ENCODE measurements around the gene DHX8. TPM values are rescaled to one million over a fixed set of nuclear protein-coding genes. Genes with fewer than 3 reads are reported as not detected.
A peak's percentile ranks its signal among the peaks of the same experiment; 100 is the strongest.

Gene DHX8
- total and polyA plus RNA-seq, 2 of the 4 experiments (the other 2 are of a cell fraction) = 21.8 to 50.0 TPM

GRCh38 chr17:43530288-43531081 is 46.7 kb downstream of the DHX8 start:
- peak overlapping the region; percentile 88 for H3K23ac ChIP-seq (ENCODE audit: low read depth, low read length)
- H3K9me3 ChIP-seq (ENCODE audit: control insufficient read depth, insufficient read depth, low read length) = no peaks in the 10 kb centered on the region
- DNase-seq (peak; percentile 93), ATAC-seq (ENCODE audit: low read depth) (peak; percentile 83)
- no TSS peak for BruUV-seq (replicated peaks)
- peak overlapping the region; percentile 88 for H4K5ac ChIP-seq (ENCODE audit: low read depth, low read length)
- peak overlapping the region; percentile 89; the same call in 2 of the 3 replicates for H2BK15ac ChIP-seq (ENCODE audit: low read depth, low read length)
- TF ChIP-seq CHD1 (IDR thresholded peaks at IDR 0.05; ENCODE audit: low read depth, low read length) (no peak), MAFK (IDR thresholded peaks at IDR 0.05; ENCODE audit: low read depth, low read length) (peak; percentile 57), RAD21 (IDR thresholded peaks at IDR 0.05; ENCODE audit: low read length) (no peak), MAZ (IDR thresholded peaks at IDR 0.05; ENCODE audit: borderline replicate concordance, low read depth, low read length) (peak; percentile 74; the same call in 1 of the 2 replicates), BHLHE40 (IDR thresholded peaks at IDR 0.05; ENCODE audit: low read depth, low read length) (peak; percentile 63; the same call in 1 of the 2 replicates)
- H3K4me3 ChIP-seq (ENCODE audit: insufficient read depth, low read depth, low read length) = peak overlapping the region; percentile 32; the same call in 1 of the 2 replicates
- peak overlapping the region; percentile 99 for H2AK5ac ChIP-seq (ENCODE audit: low read depth, low read length)
- H2BK20ac ChIP-seq (ENCODE audit: low read depth, low read length) = peak overlapping the region; percentile 79
- CTCF ChIA-PET = interaction anchor here (0.6 kb wide), 1 partner anchor 50 kb away, joined by 3 read pairs; no protein-coding TSS in a partner anchor
- H3K4me1 ChIP-seq (ENCODE audit: control insufficient read depth, insufficient read depth, low read length) = peaks cover 14% of the 10 kb centered on the region
- 4% methylated on average over 5 of the region's 23 CpGs; no CpG with 5 or more reads in 1 of the 2 experiments for WGBS, 2 experiments (ENCODE audit: extremely low coverage in 2 of 2, insufficient read length in 1 of 2)
- intact Hi-C loops (cut with micrococcal nuclease) (no loop called here), in situ Hi-C loops (cut with MboI; ENCODE audit: low sequenced_read_pairs) (no loop called here), dilution Hi-C loops (cut with HindIII; ENCODE audit: low sequenced_read_pairs, unreplicated experiment) (no loop called here)
- H3K36me3 ChIP-seq (ENCODE audit: control insufficient read depth, insufficient read depth, low read length) = peaks cover 17% of the 10 kb centered on the region
- H3K4ac ChIP-seq (ENCODE audit: low read depth, low read length) = peak overlapping the region; percentile 97
- H4K91ac ChIP-seq (ENCODE audit: insufficient read depth, low read depth, low read length) = peak overlapping the region; percentile 91
- peak overlapping the region; percentile 71 to 91 for H4K8ac ChIP-seq (ENCODE audit: low read depth in 2 of 2, low read length in 2 of 2)
- peak overlapping the region; percentile 87 for H2AFZ ChIP-seq (replicated peaks; ENCODE audit: low read length, poor library complexity)
- H2AK9ac ChIP-seq (replicated peaks; ENCODE audit: low read depth, low read length, poor library complexity) = peak overlapping the region; percentile 93
- H3K9ac ChIP-seq (ENCODE audit: low read depth, low read length) = peak overlapping the region; percentile 69
- no peaks in the 10 kb centered on the region for H4K20me1 ChIP-seq (ENCODE audit: insufficient read depth, low read length)
- H3K56ac ChIP-seq (ENCODE audit: extremely low read depth, insufficient read depth, low read length) = peak overlapping the region; percentile 83; the same call in 1 of the 2 replicates
- H3K79me1 ChIP-seq (ENCODE audit: low read depth in 1 of 2, low read length in 2 of 2) = peaks cover 0 to 31% of the 10 kb centered on the region in 2 experiments; a peak in 2 of 4 replicates
- peak overlapping the region; percentile 86 for H3K18ac ChIP-seq (ENCODE audit: low read depth, low read length)
- POLR2A ChIA-PET (ENCODE audit: unreplicated experiment) = interaction anchor here (1.4 kb wide), 1 partner anchor 15 kb away, joined by 5 read pairs; no protein-coding TSS in a partner anchor
- H3K27ac ChIP-seq (ENCODE audit: insufficient read depth, low read length) = peak overlapping the region; percentile 97
- H3K4me2 ChIP-seq (ENCODE audit: low read depth, low read length) = peak overlapping the region; percentile 93
- H2BK5ac ChIP-seq (ENCODE audit: low read depth, low read length, poor library complexity, severe bottlenecking) = peak overlapping the region; percentile 95
- peak overlapping the region; percentile 84 for H2BK120ac ChIP-seq (ENCODE audit: low read depth, low read length)
- peak overlapping the region; percentile 99 for H3K14ac ChIP-seq (replicated peaks; ENCODE audit: low read depth, low read length)
- H3K27me3 ChIP-seq (ENCODE audit: control insufficient read depth, insufficient read depth, low read length) = no peaks in the 10 kb centered on the region
- H3K9me1 ChIP-seq (ENCODE audit: insufficient read depth, low read length) = peaks cover 21% of the 10 kb centered on the region
